ENCODE results near the gene JAML.

- TF ChIP-seq KLF16 (CRISPR knock-in tag; IDR thresholded peaks at IDR 0.05) (no peak), SP2 (CRISPR knock-in tag; IDR thresholded peaks at IDR 0.05) (no peak)
These were observed 12.0 kb downstream of the JAML start for GRCh38 chr11:118212781-118213191.
